K562 treated with DMSO at 1 percent for 48 hours (cell line): Measurements from ENCODE around the gene TICRR. TPM values are rescaled to one million over a fixed set of nuclear protein-coding genes. Genes with fewer than 3 reads are reported as not detected.

Experiments
- total RNA-seq: library from RNA; unstranded; fragments of 300-600 nt; gene quantifications from 2 replicates; pipeline ENCODE4 v1.2.3, GENCODE V29; 2022; ENCODE audit warnings: low replicate concordance; ENCODE audit errors: extremely low read depth

The TICRR gene, protein sequence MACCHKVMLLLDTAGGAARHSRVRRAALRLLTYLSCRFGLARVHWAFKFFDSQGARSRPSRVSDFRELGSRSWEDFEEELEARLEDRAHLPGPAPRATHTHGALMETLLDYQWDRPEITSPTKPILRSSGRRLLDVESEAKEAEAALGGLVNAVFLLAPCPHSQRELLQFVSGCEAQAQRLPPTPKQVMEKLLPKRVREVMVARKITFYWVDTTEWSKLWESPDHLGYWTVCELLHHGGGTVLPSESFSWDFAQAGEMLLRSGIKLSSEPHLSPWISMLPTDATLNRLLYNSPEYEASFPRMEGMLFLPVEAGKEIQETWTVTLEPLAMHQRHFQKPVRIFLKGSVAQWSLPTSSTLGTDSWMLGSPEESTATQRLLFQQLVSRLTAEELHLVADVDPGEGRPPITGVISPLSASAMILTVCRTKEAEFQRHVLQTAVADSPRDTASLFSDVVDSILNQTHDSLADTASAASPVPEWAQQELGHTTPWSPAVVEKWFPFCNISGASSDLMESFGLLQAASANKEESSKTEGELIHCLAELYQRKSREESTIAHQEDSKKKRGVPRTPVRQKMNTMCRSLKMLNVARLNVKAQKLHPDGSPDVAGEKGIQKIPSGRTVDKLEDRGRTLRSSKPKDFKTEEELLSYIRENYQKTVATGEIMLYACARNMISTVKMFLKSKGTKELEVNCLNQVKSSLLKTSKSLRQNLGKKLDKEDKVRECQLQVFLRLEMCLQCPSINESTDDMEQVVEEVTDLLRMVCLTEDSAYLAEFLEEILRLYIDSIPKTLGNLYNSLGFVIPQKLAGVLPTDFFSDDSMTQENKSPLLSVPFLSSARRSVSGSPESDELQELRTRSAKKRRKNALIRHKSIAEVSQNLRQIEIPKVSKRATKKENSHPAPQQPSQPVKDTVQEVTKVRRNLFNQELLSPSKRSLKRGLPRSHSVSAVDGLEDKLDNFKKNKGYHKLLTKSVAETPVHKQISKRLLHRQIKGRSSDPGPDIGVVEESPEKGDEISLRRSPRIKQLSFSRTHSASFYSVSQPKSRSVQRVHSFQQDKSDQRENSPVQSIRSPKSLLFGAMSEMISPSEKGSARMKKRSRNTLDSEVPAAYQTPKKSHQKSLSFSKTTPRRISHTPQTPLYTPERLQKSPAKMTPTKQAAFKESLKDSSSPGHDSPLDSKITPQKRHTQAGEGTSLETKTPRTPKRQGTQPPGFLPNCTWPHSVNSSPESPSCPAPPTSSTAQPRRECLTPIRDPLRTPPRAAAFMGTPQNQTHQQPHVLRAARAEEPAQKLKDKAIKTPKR (N-terminal part only)
- total RNA-seq = not detected in 2 replicates

DNA sequence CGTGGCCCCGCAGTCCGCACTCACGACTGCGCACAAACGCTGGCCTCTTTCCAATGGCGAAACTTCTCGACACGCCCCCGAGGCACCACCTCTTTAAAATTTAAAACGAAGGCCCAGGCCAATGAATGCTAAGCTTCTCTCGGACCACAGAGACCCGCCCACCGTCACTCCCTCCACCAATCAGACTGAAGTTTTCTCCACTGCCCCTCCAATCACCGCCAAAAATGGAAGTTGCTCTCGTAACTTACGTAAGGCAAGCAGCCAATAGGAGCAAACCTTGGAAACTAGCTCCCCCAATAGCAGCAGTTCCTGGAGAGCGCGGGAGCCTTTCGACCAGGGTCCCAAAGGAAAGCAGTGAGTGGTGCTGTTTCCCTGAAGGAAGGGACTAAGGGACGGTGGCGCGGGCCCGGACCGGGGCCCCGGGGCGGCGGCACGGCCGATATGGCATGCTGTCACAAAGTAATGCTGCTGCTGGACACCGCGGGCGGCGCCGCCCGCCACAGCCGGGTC lies at the start of gene TICRR:
Gene TICRR (plus strand): TSS at position 324 of the 510 bp plus-strand sequence. CDS start 118 bp downstream, at position 442.

DNA sequence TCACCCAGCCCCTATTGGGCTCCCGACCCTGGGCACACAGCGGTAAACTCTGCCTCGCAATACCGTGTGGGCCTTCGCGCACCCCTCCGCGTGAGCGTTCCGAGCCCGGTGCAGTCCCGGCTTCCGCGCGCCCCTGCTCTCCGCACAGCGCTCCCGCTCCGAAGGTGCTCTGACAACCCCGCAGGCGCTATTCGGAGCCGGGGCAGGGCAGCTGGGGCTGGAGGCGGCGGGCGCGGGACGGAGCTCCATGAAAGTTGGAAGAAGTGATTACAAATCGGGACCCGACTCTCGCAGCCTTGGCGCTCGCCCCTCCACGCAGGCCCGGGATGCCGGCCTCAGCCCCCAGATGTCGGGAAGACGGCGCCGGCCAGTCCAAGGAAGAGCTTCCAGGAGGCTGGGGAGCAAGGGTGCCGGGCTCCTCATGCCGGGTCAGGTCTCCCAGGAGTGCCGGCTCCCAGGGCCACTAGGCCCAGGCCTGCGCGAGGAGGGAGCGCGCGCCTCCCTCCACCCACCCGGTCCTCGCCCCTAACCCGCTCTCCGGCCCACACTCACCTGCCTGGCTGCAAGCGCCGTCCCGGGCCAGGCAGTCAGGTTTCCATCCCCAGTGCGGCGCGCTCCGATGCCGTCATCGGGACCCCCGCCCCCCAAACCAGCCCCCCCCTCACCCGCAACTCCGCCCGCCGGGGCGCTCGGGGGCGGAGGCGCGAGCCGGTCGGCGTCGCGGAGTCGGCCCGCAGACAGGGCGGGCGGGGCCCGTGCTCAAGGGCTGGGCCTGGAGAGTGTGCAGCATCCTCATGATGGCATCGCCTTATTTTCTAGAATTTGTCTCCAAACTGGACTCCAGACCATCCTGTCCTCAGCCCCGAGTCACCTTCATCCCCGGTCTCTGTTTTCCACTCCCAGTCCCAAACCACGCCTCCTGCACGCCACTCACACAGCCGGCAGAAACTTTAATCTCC lies 79.9 kb downstream of the TICRR start, which contains the start of gene KIF7:
Gene KIF7 (minus strand): TSS at position 621 of the 959 bp plus-strand sequence. CDS start 2,537 bp downstream, outside the sequence.

Other genes with a start within 250 kb of the TICRR start
- not detected in 2 replicates for gene POLG, start 240.6 kb upstream of the TICRR start, total RNA-seq
- gene RHCG, start 78.9 kb upstream of the TICRR start, total RNA-seq = not detected in 2 replicates
- not detected in 2 replicates for gene KIF7, start 80.0 kb downstream of the TICRR start, total RNA-seq
- not detected in 2 replicates for gene PLIN1, start 103.9 kb downstream of the TICRR start, total RNA-seq
- not detected in 2 replicates for gene PEX11A, start 115.3 kb downstream of the TICRR start, total RNA-seq
- not detected in 2 replicates for gene WDR93, start 115.3 kb downstream of the TICRR start, total RNA-seq
- not detected in 2 replicates for gene MESP1, start 175.8 kb downstream of the TICRR start, total RNA-seq
- gene MESP2, start 200.9 kb downstream of the TICRR start, total RNA-seq = not detected in 2 replicates
- gene ANPEP, start 239.4 kb downstream of the TICRR start, total RNA-seq = not detected in 2 replicates